Transverse colon (tissue), 4 donors: Measurements from ENCODE around the gene SETD4. TPM values are rescaled to one million over a fixed set of nuclear protein-coding genes. Genes with fewer than 3 reads are reported as not detected.
"Not testable (repeated sequence)": the region's sequence is repeated elsewhere in the genome, so short reads cannot be mapped to it uniquely, and the experiment has no call there.

Experiments
- DNase-seq: peaks from one replicate; pipeline ENCODE4 v3.0.0-alpha.2; 2019
- H3K27ac ChIP-seq, 4 donors: fragments of 200-600 bp; sonication (generic); 2 replicates each; pipeline ENCODE4 v1.5.1; 2016 to 2018; ENCODE audit warnings: inconsistent platforms in 4 of 4
- H3K27me3 ChIP-seq: fragments of 200-600 bp; sonication (generic); 2 replicates; pipeline ENCODE4 v1.5.1; 2017; ENCODE audit warnings: inconsistent platforms
- H3K36me3 ChIP-seq, 4 donors: fragments of 200-600 bp; sonication (generic); 2 replicates each; pipeline ENCODE4 v1.5.1; 2017 to 2019; ENCODE audit warnings: inconsistent platforms in 4 of 4
- H3K4me1 ChIP-seq, 4 donors: fragments of 200-600 bp; sonication (generic); 2 replicates each; pipeline ENCODE4 v1.5.1; 2017 to 2020; ENCODE audit warnings: inconsistent platforms in 4 of 4
- H3K4me3 ChIP-seq, 4 donors: fragments of 200-600 bp; sonication (generic); 1 replicate in 1 of 4; 2 replicates in 3 of 4; pipeline versions ENCODE4 v1.5.1 to v1.6.1; 2017 to 2019; ENCODE audit warnings: inconsistent platforms in 4 of 4
- H3K9me3 ChIP-seq, 2 donors: fragments of 200-600 bp; sonication (generic); 2 replicates each; pipeline ENCODE4 v1.5.1; 2017 to 2019; ENCODE audit warnings: inconsistent platforms in 2 of 2
- EP300 ChIP-seq: sonication (generic); formaldehyde crosslinking; IDR thresholded peaks from one replicate; pipeline ENCODE4 v1.6.1; 2017; ENCODE audit warnings: antibody characterized with exemption, low read depth
- POLR2A ChIP-seq: fragments of 450-650 bp; IDR thresholded peaks from one replicate; pipeline ENCODE4 v1.6.1; 2016; ENCODE audit warnings: antibody characterized with exemption, mild to moderate bottlenecking, moderate library complexity
- POLR2AphosphoS5 ChIP-seq, 3 donors: sonication (generic); formaldehyde crosslinking; IDR thresholded peaks; one replicate each; pipeline ENCODE4 v1.6.1; 2016; ENCODE audit warnings: antibody characterized with exemption in 3 of 3
- WGBS, 2 donors: methylation state at CpG; one replicate each; pipeline ENCODE4 v1.1.5; 2018; ENCODE audit warnings: low coverage in 1 of 2; 5-methylcytosine and 5-hydroxymethylcytosine counted together
- in situ Hi-C, 4 donors: fragments of 200-750 bp; cut with MboI; loops; one replicate each; pipeline versions ENCODE4 v1.15.0 to v1.15.1; 2017; ENCODE audit warnings: low sequenced_read_pairs in 3 of 4, low pct_ligation_motif_present in 1 of 4, low pct_unique_long_range_greater_than_20kb in 1 of 4
- intact Hi-C: fragments of 100-400 bp; cut with DNase I; formaldehyde crosslinking; loops from one replicate; pipeline ENCODE4 v1.15.1; 2023; ENCODE audit warnings: low total_unique reads
- total RNA-seq, 4 donors: library from RNA; depleted of rRNA; stranded (reverse); fragments of >200 nt; gene quantifications; one replicate each; pipeline ENCODE4 v1.1.0, GENCODE V29; 2016
- TF ChIP-seq, protein P1 (sequence below), 5 experiments: fragments of 200-600 bp in 3 of 5; fragments of 450-650 bp in 2 of 5; sonication (generic) in 3 of 5; IDR thresholded peaks; 1 replicate in 2 of 5; 2 replicates in 3 of 5; pipeline ENCODE4 v1.5.1; 2016 to 2017; ENCODE audit warnings: antibody characterized with exemption in 5 of 5, inconsistent platforms in 3 of 5, mild to moderate bottlenecking in 2 of 5, moderate library complexity in 1 of 5

Gene SETD4
- total RNA-seq, 4 donors from 2014 or later = 5.4 to 35.9 (median 29.4) TPM

GRCh38 chr21:36103434-36103833, 43.1 kb upstream of the SETD4 start:
- TF ChIP-seq, protein P1, sequence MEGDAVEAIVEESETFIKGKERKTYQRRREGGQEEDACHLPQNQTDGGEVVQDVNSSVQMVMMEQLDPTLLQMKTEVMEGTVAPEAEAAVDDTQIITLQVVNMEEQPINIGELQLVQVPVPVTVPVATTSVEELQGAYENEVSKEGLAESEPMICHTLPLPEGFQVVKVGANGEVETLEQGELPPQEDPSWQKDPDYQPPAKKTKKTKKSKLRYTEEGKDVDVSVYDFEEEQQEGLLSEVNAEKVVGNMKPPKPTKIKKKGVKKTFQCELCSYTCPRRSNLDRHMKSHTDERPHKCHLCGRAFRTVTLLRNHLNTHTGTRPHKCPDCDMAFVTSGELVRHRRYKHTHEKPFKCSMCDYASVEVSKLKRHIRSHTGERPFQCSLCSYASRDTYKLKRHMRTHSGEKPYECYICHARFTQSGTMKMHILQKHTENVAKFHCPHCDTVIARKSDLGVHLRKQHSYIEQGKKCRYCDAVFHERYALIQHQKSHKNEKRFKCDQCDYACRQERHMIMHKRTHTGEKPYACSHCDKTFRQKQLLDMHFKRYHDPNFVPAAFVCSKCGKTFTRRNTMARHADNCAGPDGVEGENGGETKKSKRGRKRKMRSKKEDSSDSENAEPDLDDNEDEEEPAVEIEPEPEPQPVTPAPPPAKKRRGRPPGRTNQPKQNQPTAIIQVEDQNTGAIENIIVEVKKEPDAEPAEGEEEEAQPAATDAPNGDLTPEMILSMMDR (IDR thresholded peaks at IDR 0.05) = no peak
- no peak for TF ChIP-seq POLR2AphosphoS5 (IDR thresholded peaks at IDR 0.05)
- no peak for TF ChIP-seq POLR2A
- no peak for TF ChIP-seq EP300
- in situ Hi-C loops = no loop called here
- peaks cover 14% of the 10 kb centered on the region for H3K27me3 ChIP-seq
- H3K4me1 ChIP-seq = peaks cover 0 to 11% (median 2%) of the 10 kb centered on the region in 4 donors
- intact Hi-C loops = no loop called here
- H3K27ac ChIP-seq = no peak overlapping the region
- no peak for DNase-seq
- no peak overlapping the region for H3K4me3 ChIP-seq
- no peaks in the 10 kb centered on the region for H3K36me3 ChIP-seq
- no peaks in the 10 kb centered on the region for H3K9me3 ChIP-seq

DNA sequence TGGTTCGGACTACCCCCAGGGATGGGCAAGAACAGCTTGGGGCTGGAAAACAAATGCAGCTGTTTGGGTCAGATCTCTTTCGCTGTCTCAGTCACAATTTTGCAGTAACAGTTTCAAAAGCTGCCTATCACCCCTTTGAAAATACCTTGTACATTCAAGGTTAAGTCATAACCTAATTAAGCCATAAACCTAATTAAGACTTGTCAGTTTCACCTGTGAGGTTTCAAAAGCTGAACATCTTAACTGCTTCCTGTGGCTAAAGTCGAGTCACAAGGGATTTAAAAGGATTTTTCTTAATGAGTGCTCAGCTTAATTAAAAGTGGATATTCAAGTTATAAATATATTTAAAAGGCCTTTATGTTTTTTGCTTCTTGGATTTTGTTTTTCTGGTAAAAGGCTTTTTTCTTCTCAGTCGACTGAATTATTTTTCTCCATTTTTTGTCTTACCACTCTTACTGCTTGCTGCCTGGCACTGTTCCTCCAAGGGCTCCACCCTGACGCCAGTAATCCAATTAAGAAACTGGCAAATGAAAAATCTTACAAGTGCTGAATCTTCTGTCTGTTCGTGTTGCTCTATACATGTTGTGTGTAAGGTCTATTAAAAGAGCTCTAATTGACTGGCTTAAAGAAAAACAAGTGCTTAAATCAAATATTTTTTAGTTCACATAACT, 40.8 kb upstream of the SETD4 start:
- TF ChIP-seq POLR2A (no peak), POLR2AphosphoS5 (IDR thresholded peaks at IDR 0.05) (no peak), EP300 (no peak)
- TF ChIP-seq, protein P1 (IDR thresholded peaks at IDR 0.05) = no peak
- intact Hi-C loops (no loop called here), in situ Hi-C loops (no loop called here)
- DNase-seq = no peak
- Histone ChIP-seq H3K27me3 (peaks cover 11% of the 10 kb centered on the region), H3K4me3 (no peak overlapping the region), H3K9me3 (no peaks in the 10 kb centered on the region), H3K36me3 (no peaks in the 10 kb centered on the region), H3K4me1 (peaks cover 0 to 11% (median 2%) of the 10 kb centered on the region in 4 donors), H3K27ac (no peak overlapping the region)
- WGBS, 2 donors = 48 to 58% methylated on average over 6 of the region's 6 CpGs

DNA sequence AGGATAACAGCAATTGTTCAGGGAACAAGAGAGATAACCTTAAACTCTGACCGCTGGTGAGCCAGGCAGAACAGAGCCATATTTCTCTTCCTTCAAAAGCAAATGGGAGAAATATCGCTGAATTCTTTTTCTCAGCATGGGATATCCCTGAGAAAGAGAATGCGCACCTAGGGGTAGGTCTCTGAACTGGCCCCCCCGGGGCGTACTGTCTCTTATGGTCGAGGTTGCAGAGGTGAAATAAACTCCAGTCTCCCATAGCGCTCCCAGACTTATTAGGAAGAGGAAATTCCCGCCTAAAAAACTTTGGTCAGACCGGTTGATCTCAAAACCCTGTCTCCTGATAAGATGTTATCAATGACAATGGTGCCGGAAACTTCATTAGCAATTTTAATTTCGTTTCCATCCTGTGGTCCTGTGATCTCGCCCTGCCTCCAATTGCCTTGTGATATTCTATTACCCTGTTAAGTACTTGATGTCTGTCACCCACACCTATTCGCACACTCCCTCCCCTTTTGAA, 39.4 kb upstream of the SETD4 start:
- H3K27ac ChIP-seq, H3K4me3 ChIP-seq, H3K9me3 ChIP-seq, intact Hi-C loops, H3K27me3 ChIP-seq, H3K36me3 ChIP-seq, DNase-seq, in situ Hi-C loops: not testable (repeated sequence)
- WGBS, 2 donors = 73 to 77% methylated on average over 3 to 13 of the region's 13 CpGs
- peaks cover 0 to 11% (median 2%) of the 10 kb centered on the region in 4 donors for H3K4me1 ChIP-seq

DNA sequence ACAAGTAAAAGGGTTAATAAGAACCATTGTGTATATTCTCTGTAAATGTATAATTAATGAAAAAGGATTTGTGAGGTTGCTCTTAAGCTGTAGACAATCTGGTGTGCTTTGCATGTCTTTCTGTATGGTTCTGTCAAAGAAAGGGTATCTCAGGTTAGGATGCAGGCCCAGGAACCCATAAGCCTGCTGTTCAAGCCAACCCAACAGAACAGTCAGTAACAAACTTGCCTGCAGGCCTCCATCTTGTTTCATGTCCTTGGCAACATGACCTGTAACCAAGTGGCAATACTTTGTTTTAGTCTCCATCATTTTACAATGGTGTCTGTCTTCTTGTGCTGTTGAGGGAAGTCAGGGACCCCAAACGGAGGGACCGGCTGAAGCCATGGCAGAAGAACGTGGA, 38.7 kb upstream of the SETD4 start:
- Histone ChIP-seq H3K4me3 (no peak overlapping the region), H3K9me3 (peaks cover 0 to under 1% of the 10 kb centered on the region in 2 donors), H3K36me3 (no peaks in the 10 kb centered on the region), H3K27me3 (no peaks in the 10 kb centered on the region), H3K27ac (no peak overlapping the region), H3K4me1 (peaks cover 0 to 7% (median 0%) of the 10 kb centered on the region in 4 donors)
- intact Hi-C loops (no loop called here), in situ Hi-C loops (no loop called here)
- TF ChIP-seq EP300 (no peak), POLR2AphosphoS5 (IDR thresholded peaks at IDR 0.05) (no peak), POLR2A (no peak)
- TF ChIP-seq, protein P1 (IDR thresholded peaks at IDR 0.05) = no peak
- WGBS, 2 donors = 97% methylated on average over 3 of the region's 3 CpGs; no CpG with 5 or more reads in 1 of the 2 donors
- no peak for DNase-seq

DNA sequence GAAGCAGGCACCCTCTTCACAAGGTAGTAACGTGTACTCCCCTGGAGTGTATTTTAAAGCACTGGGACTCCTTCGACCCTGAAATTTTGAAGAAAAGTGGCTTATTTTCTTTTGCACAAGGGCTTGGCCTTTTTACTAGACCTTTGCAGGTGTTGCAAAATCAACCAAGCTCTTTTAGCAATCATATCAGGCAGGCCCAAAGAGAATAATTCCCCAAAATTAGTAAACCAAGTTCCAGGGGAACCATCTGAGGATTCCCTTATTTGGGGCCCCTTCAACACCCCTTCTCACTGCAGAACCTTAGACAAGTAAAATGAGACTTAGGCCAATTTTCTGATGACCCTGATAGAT, 37.8 kb upstream of the SETD4 start:
- H3K27me3 ChIP-seq = no peaks in the 10 kb centered on the region
- WGBS, 2 donors = 33 to 75% methylated on average over 1 to 2 of the region's 2 CpGs
- no peak for DNase-seq
- no peak overlapping the region for H3K4me3 ChIP-seq
- intact Hi-C loops (no loop called here), in situ Hi-C loops (no loop called here)
- H3K9me3 ChIP-seq = peaks cover 0 to 4% of the 10 kb centered on the region in 2 donors
- H3K4me1 ChIP-seq = peaks cover 0 to 7% (median 0%) of the 10 kb centered on the region in 4 donors
- no peak overlapping the region for H3K27ac ChIP-seq
- TF ChIP-seq POLR2A = no peak
- no peak for TF ChIP-seq EP300
- TF ChIP-seq, protein P1 (IDR thresholded peaks at IDR 0.05) = no peak
- TF ChIP-seq POLR2AphosphoS5 (IDR thresholded peaks at IDR 0.05) = no peak
- no peaks in the 10 kb centered on the region for H3K36me3 ChIP-seq
